Mammary epithelial cell (primary cell): ENCODE data around the gene REEP6.
"Not testable (repeated sequence)": the region's sequence is repeated elsewhere in the genome, so short reads cannot be mapped to it uniquely, and the experiment has no call there.

Source experiments
- EZH2 ChIP-seq: IDR thresholded peaks from 2 replicates; pipeline ENCODE4 v1.6.1; 2012; ENCODE audit warnings: low read length, inconsistent platforms, borderline replicate concordance
- TF ChIP-seq, protein P1 (sequence below), 2 donors: IDR thresholded peaks in 1 of 2; conservative IDR thresholded peaks in 1 of 2; 2 replicates each; pipeline ENCODE4 v1.5.1; 2011 to 2012; ENCODE audit warnings: inconsistent platforms in 2 of 2, low read length in 2 of 2, mild to moderate bottlenecking in 2 of 2, control low read depth in 1 of 2, low read depth in 1 of 2; ENCODE audit not compliant: insufficient read depth in 1 of 2; ENCODE audit errors: extremely low read depth in 1 of 2

DNA sequence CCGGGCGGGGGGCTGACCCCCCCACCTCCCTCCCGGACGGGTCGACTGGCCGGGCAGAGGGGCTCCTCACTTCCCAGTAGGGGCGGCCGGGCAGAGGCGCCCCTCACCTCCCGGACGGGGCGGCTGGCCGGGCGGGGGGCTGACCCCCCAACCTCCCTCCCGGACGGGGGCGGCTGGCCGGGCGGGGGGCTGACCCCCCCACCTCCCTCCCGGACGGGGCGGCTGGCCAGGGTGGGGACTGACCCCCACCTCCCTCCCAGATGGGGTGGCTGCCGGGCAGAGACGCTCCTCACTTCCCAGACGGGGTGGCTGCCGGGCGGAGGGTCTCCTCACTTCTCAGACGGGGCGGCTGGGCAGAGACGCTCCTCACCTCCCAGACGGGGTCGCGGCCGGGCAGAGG lies 8.2 kb downstream of the REEP6 start:
- TF ChIP-seq, protein P1, sequence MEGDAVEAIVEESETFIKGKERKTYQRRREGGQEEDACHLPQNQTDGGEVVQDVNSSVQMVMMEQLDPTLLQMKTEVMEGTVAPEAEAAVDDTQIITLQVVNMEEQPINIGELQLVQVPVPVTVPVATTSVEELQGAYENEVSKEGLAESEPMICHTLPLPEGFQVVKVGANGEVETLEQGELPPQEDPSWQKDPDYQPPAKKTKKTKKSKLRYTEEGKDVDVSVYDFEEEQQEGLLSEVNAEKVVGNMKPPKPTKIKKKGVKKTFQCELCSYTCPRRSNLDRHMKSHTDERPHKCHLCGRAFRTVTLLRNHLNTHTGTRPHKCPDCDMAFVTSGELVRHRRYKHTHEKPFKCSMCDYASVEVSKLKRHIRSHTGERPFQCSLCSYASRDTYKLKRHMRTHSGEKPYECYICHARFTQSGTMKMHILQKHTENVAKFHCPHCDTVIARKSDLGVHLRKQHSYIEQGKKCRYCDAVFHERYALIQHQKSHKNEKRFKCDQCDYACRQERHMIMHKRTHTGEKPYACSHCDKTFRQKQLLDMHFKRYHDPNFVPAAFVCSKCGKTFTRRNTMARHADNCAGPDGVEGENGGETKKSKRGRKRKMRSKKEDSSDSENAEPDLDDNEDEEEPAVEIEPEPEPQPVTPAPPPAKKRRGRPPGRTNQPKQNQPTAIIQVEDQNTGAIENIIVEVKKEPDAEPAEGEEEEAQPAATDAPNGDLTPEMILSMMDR (conservative IDR thresholded peaks at IDR 0.05 in 1 of 2, IDR thresholded peaks at IDR 0.05 in 1 of 2; ENCODE audit: extremely low read depth in 1 of 2, insufficient read depth in 1 of 2, low read depth in 1 of 2, low read length in 2 of 2), result not testable (repeated sequence)
- not testable (repeated sequence) for TF ChIP-seq EZH2
